GM18951 (cell line): ENCODE results near the gene ASIC4.

Experiments used
- POLR2A ChIP-seq: IDR thresholded peaks from 4 replicates; pipeline ENCODE4 v1.6.1; 2011; ENCODE audit warnings: mild to moderate bottlenecking; ENCODE audit not compliant: insufficient read length, insufficient read depth; ENCODE audit errors: extremely low read depth
- in situ Hi-C: fragments of 300-500 bp; cut with MboI; formaldehyde crosslinking; loops from one replicate; pipeline ENCODE4 v1.12.0; 2022; ENCODE audit warnings: low sequenced_read_pairs, mixed read lengths, inconsistent platforms; ENCODE audit not compliant: unreplicated experiment

The ASIC4 gene

GRCh38 chr2:219553463-219553963 is 39.2 kb downstream of the ASIC4 start:
- no peak for TF ChIP-seq POLR2A
- in situ Hi-C loops, result no loop called here

DNA sequence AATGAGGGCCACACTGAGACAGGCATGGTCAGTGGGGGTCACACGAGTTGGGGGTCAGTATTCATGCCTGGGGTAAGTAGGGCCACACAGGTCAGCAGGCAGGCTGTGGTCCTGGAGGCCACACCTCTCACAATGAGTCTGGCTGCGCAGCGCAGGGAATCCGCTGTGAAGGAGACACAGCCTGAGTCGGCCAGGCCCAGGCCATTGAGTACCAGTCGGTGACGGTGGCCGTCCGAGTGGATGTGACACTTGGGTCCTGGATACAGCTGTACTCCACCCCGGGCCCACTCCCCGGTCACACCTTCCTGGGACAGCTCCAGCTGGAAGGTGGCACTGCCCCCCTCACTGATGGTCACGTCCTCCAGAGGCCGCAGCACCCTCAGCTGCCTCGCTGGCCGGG is 40.1 kb downstream of the ASIC4 start:
- no peak for TF ChIP-seq POLR2A
- in situ Hi-C loops, result no loop called here

GRCh38 chr2:219555956-219556355 is 41.7 kb downstream of the ASIC4 start:
- in situ Hi-C loops, result no loop called here

DNA sequence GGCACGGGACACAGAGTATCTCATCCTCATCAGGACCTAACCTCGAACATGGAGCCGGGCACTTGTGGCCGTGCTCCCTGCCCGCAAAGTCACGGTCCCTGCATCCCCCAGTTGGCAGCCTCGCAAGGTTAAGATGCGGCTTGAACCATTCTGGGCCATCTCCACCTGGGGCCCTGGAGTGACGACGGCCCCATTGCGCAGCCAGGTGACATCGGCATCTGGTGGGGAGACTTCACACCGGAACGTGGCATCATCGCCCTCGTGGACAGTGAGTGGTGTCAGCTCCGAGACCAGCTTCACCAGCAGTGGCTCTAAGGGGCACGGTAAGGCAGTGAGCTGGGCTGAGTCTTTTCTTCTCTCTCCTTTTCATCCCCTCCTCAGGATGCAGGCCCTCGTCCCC is 42.1 kb downstream of the ASIC4 start:
- in situ Hi-C loops, result no loop called here
- no peak for TF ChIP-seq POLR2A

More at GRCh38 chr2:219555956-219556355, 41.7 kb downstream of the ASIC4 start:
- no peak for TF ChIP-seq POLR2A

DNA sequence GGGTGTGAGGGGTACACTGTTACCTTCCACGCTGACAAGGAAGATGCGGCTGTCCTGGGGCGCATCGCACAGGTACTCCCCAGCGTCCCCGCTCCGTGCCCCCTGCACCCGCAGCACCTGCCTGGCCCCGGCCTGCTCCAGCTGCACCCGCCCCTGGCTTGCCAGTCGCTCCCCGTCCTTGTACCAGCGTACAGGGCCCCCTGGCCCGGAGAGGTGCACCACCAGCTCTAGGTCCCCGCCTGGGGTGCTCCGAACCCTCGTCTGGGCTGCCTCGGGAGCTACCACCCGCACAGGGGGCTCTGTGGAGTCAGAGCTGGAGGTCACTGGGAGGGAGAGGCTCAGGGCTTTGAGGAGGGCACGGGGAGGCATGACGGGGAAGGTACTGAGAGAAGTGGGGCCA is 43.0 kb downstream of the ASIC4 start:
- TF ChIP-seq POLR2A, result no peak
- in situ Hi-C loops, result no loop called here

DNA sequence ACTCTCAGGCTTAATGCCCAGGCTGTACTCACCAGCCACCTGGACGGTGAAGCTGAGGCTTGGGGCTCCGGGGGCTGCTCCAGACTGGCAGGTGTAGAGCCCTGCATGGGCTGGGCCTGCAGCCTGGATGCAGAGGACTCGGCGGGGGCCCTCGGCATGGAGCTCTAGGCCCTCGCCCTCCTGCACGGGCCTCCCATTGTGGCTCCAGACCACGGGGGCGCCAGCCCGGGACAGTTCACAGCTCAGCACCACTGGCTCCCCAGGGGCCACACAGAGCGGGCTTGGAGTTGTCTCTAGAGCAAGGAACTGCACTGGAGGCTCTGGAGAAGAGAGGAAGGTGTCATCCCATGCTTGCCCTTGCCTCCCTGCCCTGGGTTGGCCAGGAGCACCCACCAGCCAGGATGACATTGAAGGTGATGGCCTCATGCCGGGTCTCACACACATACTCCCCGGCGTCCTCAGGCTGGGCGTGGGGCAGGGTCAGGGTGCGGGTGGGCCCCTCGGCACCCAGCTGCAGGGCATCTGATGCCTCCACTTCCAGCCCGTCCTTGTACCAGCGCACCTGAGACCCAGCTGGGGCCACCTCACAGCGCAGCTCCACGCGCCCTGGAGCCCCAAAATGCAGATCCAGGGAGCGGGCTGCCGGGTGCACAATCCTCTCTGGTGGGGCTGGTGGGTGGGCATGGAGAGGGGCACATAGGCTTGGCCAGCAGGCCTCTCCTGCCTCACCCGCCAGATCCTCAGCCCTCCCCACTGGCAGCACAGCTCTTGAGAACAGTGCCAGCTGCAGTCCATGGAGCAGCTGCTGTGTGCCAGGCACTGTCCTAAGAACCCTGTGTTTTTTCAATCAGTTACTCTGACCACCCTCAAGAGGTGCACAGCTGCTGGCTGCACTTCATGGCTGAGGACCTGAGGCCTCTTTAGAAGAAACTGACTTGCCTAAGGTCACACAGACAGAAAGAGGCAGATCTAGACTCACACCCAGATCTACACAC is 43.8 kb downstream of the ASIC4 start:
- TF ChIP-seq POLR2A, result no peak
- in situ Hi-C loops, result no loop called here

- in situ Hi-C loops, result no loop called here
These were observed 45.1 kb downstream of the ASIC4 start for GRCh38 chr2:219559156-219559915.

GRCh38 chr2:219560037-219560892 is 46.0 kb downstream of the ASIC4 start:
- TF ChIP-seq POLR2A, result no peak
- in situ Hi-C loops, result no loop called here

More at GRCh38 chr2:219559156-219559915, 45.1 kb downstream of the ASIC4 start:
- no peak for TF ChIP-seq POLR2A

- no peak for TF ChIP-seq POLR2A
- in situ Hi-C loops, result no loop called here
These were observed 46.6 kb downstream of the ASIC4 start for GRCh38 chr2:219560893-219561178.

- in situ Hi-C loops, result no loop called here
- no peak for TF ChIP-seq POLR2A
These were observed 47.1 kb downstream of the ASIC4 start for GRCh38 chr2:219561179-219562048.

GRCh38 chr2:219562049-219563020 is 48.1 kb downstream of the ASIC4 start:
- in situ Hi-C loops, result no loop called here
- TF ChIP-seq POLR2A, result no peak
